Muscle of leg (tissue), 11 donors: ENCODE measurements around the gene PGS1. TPM values are rescaled to one million over a fixed set of nuclear protein-coding genes. Genes with fewer than 3 reads are reported as not detected.
A peak's percentile ranks its signal among the peaks of the same experiment; 100 is the strongest.

Experiments used
- DNase-seq: peaks from one replicate; pipeline ENCODE4 v3.0.0; 2013
- H3K27ac ChIP-seq: one replicate; pipeline ENCODE4 v1.5.1; 2013; ENCODE audit warnings: mild to moderate bottlenecking, low read length, control low read depth
- H3K27me3 ChIP-seq: one replicate; pipeline ENCODE4 v1.6.1; 2013; ENCODE audit warnings: low read length; ENCODE audit not compliant: control insufficient read depth, insufficient read depth
- H3K36me3 ChIP-seq: one replicate; pipeline ENCODE4 v1.6.1; 2013; ENCODE audit warnings: low read length; ENCODE audit not compliant: control insufficient read depth, insufficient read depth
- H3K4me1 ChIP-seq: one replicate; pipeline ENCODE4 v1.6.1; 2013; ENCODE audit warnings: low read length; ENCODE audit not compliant: control insufficient read depth, insufficient read depth
- H3K4me3 ChIP-seq: one replicate; pipeline ENCODE4 v1.5.1; 2013; ENCODE audit warnings: low read length, control low read depth
- H3K9me3 ChIP-seq: replicated peaks from 2 replicates; pipeline ENCODE4 v1.6.1; 2013; ENCODE audit warnings: low read depth, low read length; ENCODE audit not compliant: control insufficient read depth
- WGBS: methylation state at CpG from one replicate; pipeline ENCODE4 v1.1.5; 2013; ENCODE audit warnings: missing lambda C conversion rate; ENCODE audit not compliant: insufficient coverage; 5-methylcytosine and 5-hydroxymethylcytosine counted together
- polyA plus RNA-seq, 8 donors: library from polyadenylated mRNA; unstranded; fragments of 120-200 nt; gene quantifications; one replicate each; pipeline versions ENCODE4 v1.2.1 to v1.2.3, GENCODE V29; 2013; ENCODE audit warnings: inconsistent platforms in 1 of 8, low replicate concordance in 1 of 8; ENCODE audit not compliant: insufficient read length in 8 of 8, insufficient read depth in 1 of 8
- total RNA-seq: library from RNA; stranded (reverse); fragments of 120-200 nt; gene quantifications from one replicate; pipeline ENCODE4 v1.2.4, GENCODE V29; 2013

Gene PGS1
- total and polyA plus RNA-seq, 9 donors: 20.9 to 33.6 (median 27.1) TPM

GRCh38 chr17:78384479-78385175 lies 6.2 kb downstream of the PGS1 start:
- Histone ChIP-seq H3K9me3 (no peaks in the 10 kb centered on the region), H3K4me1 (peaks cover 44% of the 10 kb centered on the region), H3K27me3 (no peaks in the 10 kb centered on the region), H3K27ac (peak overlapping the region; percentile 87), H3K4me3 (no peak overlapping the region), H3K36me3 (peaks cover 5% of the 10 kb centered on the region)
- no peak for DNase-seq
- 89% methylated on average over 20 of the region's 23 CpGs for WGBS

GRCh38 chr17:78387977-78388941 lies 9.8 kb downstream of the PGS1 start:
- Histone ChIP-seq H3K4me3 (no peak overlapping the region), H3K4me1 (peaks cover 44% of the 10 kb centered on the region)
- peak; percentile 71 for DNase-seq

GRCh38 chr17:78390241-78391050 lies 12.0 kb downstream of the PGS1 start:
- no peaks in the 10 kb centered on the region for H3K27me3 ChIP-seq
- WGBS: 32% methylated on average over 11 of the region's 15 CpGs
- no peak overlapping the region for H3K4me3 ChIP-seq
- peaks cover 23% of the 10 kb centered on the region for H3K36me3 ChIP-seq
- DNase-seq: peak; percentile 84
- H3K9me3 ChIP-seq: no peaks in the 10 kb centered on the region
- H3K27ac ChIP-seq: peak overlapping the region; percentile 77
- H3K4me1 ChIP-seq: peaks cover 34% of the 10 kb centered on the region

More at GRCh38 chr17:78387977-78388941, 9.8 kb downstream of the PGS1 start:
- H3K36me3 ChIP-seq: peaks cover 6% of the 10 kb centered on the region
- no peaks in the 10 kb centered on the region for H3K27me3 ChIP-seq
- 67% methylated on average over 5 of the region's 10 CpGs for WGBS
- H3K9me3 ChIP-seq: no peaks in the 10 kb centered on the region
- peak overlapping the region; percentile 84 for H3K27ac ChIP-seq

- Histone ChIP-seq H3K27me3 (no peaks in the 10 kb centered on the region), H3K27ac (no peak overlapping the region), H3K9me3 (no peaks in the 10 kb centered on the region), H3K4me3 (no peak overlapping the region), H3K4me1 (peaks cover 34% of the 10 kb centered on the region), H3K36me3 (peaks cover 25% of the 10 kb centered on the region)
- no peak for DNase-seq
- WGBS: 94% methylated on average over 6 of the region's 11 CpGs
Measured at GRCh38 chr17:78391051-78391431, 12.6 kb downstream of the PGS1 start.

- WGBS: 78% methylated on average over 2 of the region's 4 CpGs
- Histone ChIP-seq H3K4me3 (no peak overlapping the region), H3K9me3 (no peaks in the 10 kb centered on the region), H3K27ac (no peak overlapping the region), H3K36me3 (peaks cover 25% of the 10 kb centered on the region), H3K27me3 (no peaks in the 10 kb centered on the region), H3K4me1 (peaks cover 37% of the 10 kb centered on the region)
- DNase-seq: no peak
Measured at GRCh38 chr17:78391843-78392242, 13.4 kb downstream of the PGS1 start.

- Histone ChIP-seq H3K27me3 (no peaks in the 10 kb centered on the region), H3K4me3 (no peak overlapping the region), H3K4me1 (peaks cover 42% of the 10 kb centered on the region), H3K9me3 (no peaks in the 10 kb centered on the region), H3K36me3 (peaks cover 29% of the 10 kb centered on the region), H3K27ac (no peak overlapping the region)
- no peak for DNase-seq
- WGBS: 97% methylated on average over 5 of the region's 6 CpGs
Measured at GRCh38 chr17:78392295-78392694, 13.8 kb downstream of the PGS1 start.

GRCh38 chr17:78393575-78393974 lies 15.1 kb downstream of the PGS1 start:
- peaks cover 37% of the 10 kb centered on the region for H3K36me3 ChIP-seq
- H3K4me3 ChIP-seq: no peak overlapping the region
- H3K27ac ChIP-seq: no peak overlapping the region
- DNase-seq: no peak
- WGBS: 91% methylated on average over 4 of the region's 4 CpGs
- H3K27me3 ChIP-seq: no peaks in the 10 kb centered on the region
- H3K4me1 ChIP-seq: peaks cover 48% of the 10 kb centered on the region
- no peaks in the 10 kb centered on the region for H3K9me3 ChIP-seq

GRCh38 chr17:78394209-78394608 lies 15.8 kb downstream of the PGS1 start:
- no peaks in the 10 kb centered on the region for H3K27me3 ChIP-seq
- 96% methylated on average over 7 of the region's 7 CpGs for WGBS
- peaks cover 51% of the 10 kb centered on the region for H3K4me1 ChIP-seq
- no peak for DNase-seq
- no peak overlapping the region for H3K4me3 ChIP-seq
- no peak overlapping the region for H3K27ac ChIP-seq
- H3K9me3 ChIP-seq: no peaks in the 10 kb centered on the region
- H3K36me3 ChIP-seq: peaks cover 44% of the 10 kb centered on the region

GRCh38 chr17:78395155-78395554 lies 16.7 kb downstream of the PGS1 start:
- H3K27ac ChIP-seq: peak overlapping the region; percentile 66
- DNase-seq: no peak
- peaks cover 52% of the 10 kb centered on the region for H3K36me3 ChIP-seq
- no CpG with 5 or more reads among the region's 2 CpGs for WGBS
- peaks cover 42% of the 10 kb centered on the region for H3K4me1 ChIP-seq
- H3K27me3 ChIP-seq: no peaks in the 10 kb centered on the region
- H3K9me3 ChIP-seq: no peaks in the 10 kb centered on the region
- no peak overlapping the region for H3K4me3 ChIP-seq
